Mesendoderm (in vitro differentiated cells): Measurements from ENCODE around the gene KMT2C.

ENCODE experiments used
- DNase-seq: peaks from one replicate; pipeline ENCODE4 v3.0.0; 2013
- H2AK5ac ChIP-seq: 2 replicates; pipeline ENCODE4 v1.6.1; 2013; ENCODE audit warnings: low read length, inconsistent platforms
- H2BK120ac ChIP-seq: 2 replicates; pipeline ENCODE4 v1.6.1; 2013; ENCODE audit warnings: low read depth, mild to moderate bottlenecking, low read length, moderate library complexity, mixed read lengths
- H2BK15ac ChIP-seq: replicated peaks from 2 replicates; pipeline ENCODE4 v1.6.1; 2013; ENCODE audit warnings: low read depth, mild to moderate bottlenecking, moderate library complexity
- H2BK5ac ChIP-seq: 2 replicates; pipeline ENCODE4 v1.6.1; 2013; ENCODE audit warnings: low read length, inconsistent platforms
- H3K18ac ChIP-seq: 2 replicates; pipeline ENCODE4 v1.6.1; 2013; ENCODE audit warnings: mild to moderate bottlenecking, low read length, mixed read lengths
- H3K23ac ChIP-seq: one replicate; pipeline ENCODE4 v1.6.1; 2013; ENCODE audit warnings: low read length
- H3K27ac ChIP-seq: 2 replicates; pipeline ENCODE4 v1.5.1; 2013; ENCODE audit warnings: low read depth, mild to moderate bottlenecking, inconsistent platforms, low read length, moderate library complexity
- H3K27me3 ChIP-seq: 2 replicates; pipeline ENCODE4 v1.6.1; 2013; ENCODE audit warnings: low read length, control low read depth, mild to moderate bottlenecking, inconsistent platforms; ENCODE audit not compliant: insufficient read depth, poor library complexity
- H3K36me3 ChIP-seq: 2 replicates; pipeline ENCODE4 v1.6.1; 2013; ENCODE audit warnings: low read length, inconsistent platforms; ENCODE audit not compliant: control insufficient read depth, insufficient read depth
- H3K4ac ChIP-seq: one replicate; pipeline ENCODE4 v1.6.1; 2013; ENCODE audit warnings: low read depth, mild to moderate bottlenecking, low read length, moderate library complexity
- H3K4me1 ChIP-seq: 2 replicates; pipeline ENCODE4 v1.6.1; 2013; ENCODE audit warnings: low read depth, low read length, inconsistent platforms; ENCODE audit not compliant: control insufficient read depth
- H3K4me2 ChIP-seq: 2 replicates; pipeline ENCODE4 v1.6.1; 2013; ENCODE audit warnings: low read length
- H3K4me3 ChIP-seq: 2 replicates; pipeline ENCODE4 v1.5.1; 2013; ENCODE audit warnings: mild to moderate bottlenecking, low read length
- H3K56ac ChIP-seq: one replicate; pipeline ENCODE4 v1.6.1; 2013; ENCODE audit warnings: low read length
- H3K79me1 ChIP-seq: 2 replicates; pipeline ENCODE4 v1.6.1; 2013; ENCODE audit warnings: low read length, inconsistent platforms
- H3K79me2 ChIP-seq: 2 replicates; pipeline ENCODE4 v1.6.1; 2013; ENCODE audit warnings: mild to moderate bottlenecking, low read length; ENCODE audit not compliant: control insufficient read depth, insufficient read depth
- H3K9ac ChIP-seq: 2 replicates; pipeline ENCODE4 v1.6.1; 2013; ENCODE audit warnings: low read length, inconsistent platforms
- H4K5ac ChIP-seq: one replicate; pipeline ENCODE4 v1.6.1; 2013; ENCODE audit warnings: low read length
- H4K8ac ChIP-seq: one replicate; pipeline ENCODE4 v1.6.1; 2013; ENCODE audit warnings: low read depth, mild to moderate bottlenecking, control low read depth, low read length, moderate library complexity
- WGBS: extraction: QIAGEN DNeasy Blood & Tissue Kit; methylation state at CpG from one replicate; pipeline ENCODE4 v1.1.7; 2013; ENCODE audit warnings: low lambda C conversion rate, missing lambda C conversion rate; ENCODE audit not compliant: insufficient coverage; ENCODE audit errors: extremely low coverage; 5-methylcytosine and 5-hydroxymethylcytosine counted together

Gene KMT2C

GRCh38 chr7:152464312-152465118 is 28.7 kb upstream of the KMT2C start:
- H2BK120ac ChIP-seq: peak overlapping the region; percentile 49
- H3K23ac ChIP-seq: peak overlapping the region; percentile 24
- H2BK5ac ChIP-seq: no peak overlapping the region
- H3K4me2 ChIP-seq: peak overlapping the region; percentile 72
- H3K4ac ChIP-seq: no peak overlapping the region
- peak overlapping the region; percentile 42 for H3K18ac ChIP-seq
- H3K36me3 ChIP-seq: no peaks in the 10 kb centered on the region
- no CpG with 5 or more reads among the region's 91 CpGs for WGBS
- no peaks in the 10 kb centered on the region for H3K4me1 ChIP-seq
- H4K8ac ChIP-seq: peak overlapping the region; percentile 30
- H4K5ac ChIP-seq: no peak overlapping the region
- no peaks in the 10 kb centered on the region for H3K79me2 ChIP-seq
- no peak overlapping the region for H2BK15ac ChIP-seq
- peak overlapping the region; percentile 86 for H3K9ac ChIP-seq
- no peaks in the 10 kb centered on the region for H3K27me3 ChIP-seq
- DNase-seq: peak; percentile 75
- H3K27ac ChIP-seq: peak overlapping the region; percentile 93
- no peaks in the 10 kb centered on the region for H3K79me1 ChIP-seq
- H2AK5ac ChIP-seq: no peak overlapping the region
- H3K56ac ChIP-seq: peak overlapping the region; percentile 90
- H3K4me3 ChIP-seq: peak overlapping the region; percentile 52

- no CpG with 5 or more reads among the region's 71 CpGs for WGBS
- no peak overlapping the region for H2BK5ac ChIP-seq
Measured at GRCh38 chr7:152463709-152464311, 28.0 kb upstream of the KMT2C start.

GRCh38 chr7:152462995-152463708 is 27.3 kb upstream of the KMT2C start:
- no peak overlapping the region for H2AK5ac ChIP-seq
- H3K79me2 ChIP-seq: no peaks in the 10 kb centered on the region
- no CpG with 5 or more reads among the region's 29 CpGs for whole genome bisulfite sequencing
- H3K23ac ChIP-seq: no peak overlapping the region
- H3K18ac ChIP-seq: peak overlapping the region; percentile 89
- H2BK15ac ChIP-seq: peak overlapping the region; percentile 15
- peak overlapping the region; percentile 59 for H4K8ac ChIP-seq
- H3K36me3 ChIP-seq: no peaks in the 10 kb centered on the region
- peak overlapping the region; percentile 78 for H3K9ac ChIP-seq
- H3K4me1 ChIP-seq: no peaks in the 10 kb centered on the region
- no peak overlapping the region for H2BK5ac ChIP-seq
- H3K4ac ChIP-seq: no peak overlapping the region
- peak overlapping the region; percentile 24 for H2BK120ac ChIP-seq
- H3K27me3 ChIP-seq: no peaks in the 10 kb centered on the region
- H3K4me3 ChIP-seq: peak overlapping the region; percentile 51
- peak overlapping the region; percentile 56 for H3K4me2 ChIP-seq
- H3K56ac ChIP-seq: peak overlapping the region; percentile 86
- H3K27ac ChIP-seq: peak overlapping the region; percentile 97
- DNase-seq: peak; percentile 83
- H3K79me1 ChIP-seq: no peaks in the 10 kb centered on the region
- no peak overlapping the region for H4K5ac ChIP-seq

More at GRCh38 chr7:152463709-152464311, 28.0 kb upstream of the KMT2C start:
- H4K8ac ChIP-seq: peak overlapping the region; percentile 30
- H2BK120ac ChIP-seq: no peak overlapping the region
- peak overlapping the region; percentile 35 for H3K18ac ChIP-seq
- DNase-seq: peak; percentile 99
- H3K79me1 ChIP-seq: no peaks in the 10 kb centered on the region
- no peak overlapping the region for H3K23ac ChIP-seq
- H3K27me3 ChIP-seq: no peaks in the 10 kb centered on the region
- H3K79me2 ChIP-seq: no peaks in the 10 kb centered on the region
- H3K9ac ChIP-seq: peak overlapping the region; percentile 86
- peak overlapping the region; percentile 52 for H3K4me3 ChIP-seq
- no peak overlapping the region for H3K4ac ChIP-seq
- no peaks in the 10 kb centered on the region for H3K4me1 ChIP-seq
- H3K4me2 ChIP-seq: peak overlapping the region; percentile 31
- H4K5ac ChIP-seq: no peak overlapping the region
- H3K36me3 ChIP-seq: no peaks in the 10 kb centered on the region
- H3K27ac ChIP-seq: peak overlapping the region; percentile 93
- no peak overlapping the region for H2AK5ac ChIP-seq
- peak overlapping the region; percentile 90 for H3K56ac ChIP-seq
- no peak overlapping the region for H2BK15ac ChIP-seq

- Histone ChIP-seq H3K79me1 (no peaks in the 10 kb centered on the region), H3K79me2 (no peaks in the 10 kb centered on the region), H3K4me3 (no peak overlapping the region), H3K4me1 (no peaks in the 10 kb centered on the region), H3K18ac (no peak overlapping the region), H4K5ac (no peak overlapping the region), H3K9ac (no peak overlapping the region), H2BK5ac (no peak overlapping the region), H3K4me2 (no peak overlapping the region), H3K56ac (no peak overlapping the region), H2BK15ac (no peak overlapping the region), H3K4ac (no peak overlapping the region), H3K23ac (no peak overlapping the region), H3K36me3 (no peaks in the 10 kb centered on the region), H3K27ac (no peak overlapping the region), H4K8ac (no peak overlapping the region), H2AK5ac (no peak overlapping the region), H2BK120ac (no peak overlapping the region), H3K27me3 (no peaks in the 10 kb centered on the region)
- DNase-seq: peak; percentile 82
- no CpG with 5 or more reads among the region's 5 CpGs for WGBS
Measured at GRCh38 chr7:152459724-152460251, 24.0 kb upstream of the KMT2C start.

GRCh38 chr7:152451356-152451755 is 15.6 kb upstream of the KMT2C start:
- no peak overlapping the region for H3K27ac ChIP-seq
- no peak overlapping the region for H3K4me3 ChIP-seq
- H3K27me3 ChIP-seq: no peaks in the 10 kb centered on the region
- H3K79me2 ChIP-seq: no peaks in the 10 kb centered on the region
- H4K8ac ChIP-seq: no peak overlapping the region
- no peaks in the 10 kb centered on the region for H3K36me3 ChIP-seq
- no peak overlapping the region for H3K4me2 ChIP-seq
- H2BK120ac ChIP-seq: no peak overlapping the region
- peak overlapping the region; percentile 39 for H3K18ac ChIP-seq
- no peak overlapping the region for H2AK5ac ChIP-seq
- H4K5ac ChIP-seq: no peak overlapping the region
- no peak overlapping the region for H3K56ac ChIP-seq
- no peak overlapping the region for H3K9ac ChIP-seq
- no peak overlapping the region for H2BK5ac ChIP-seq
- no peaks in the 10 kb centered on the region for H3K79me1 ChIP-seq
- H3K4me1 ChIP-seq: no peaks in the 10 kb centered on the region
- H3K23ac ChIP-seq: no peak overlapping the region
- no peak overlapping the region for H3K4ac ChIP-seq
- WGBS: no CpG with 5 or more reads among the region's 5 CpGs
- DNase-seq: no peak
- H2BK15ac ChIP-seq: no peak overlapping the region
